ENCODE measurements around the gene HEY2. TPM values are rescaled to one million over a fixed set of nuclear protein-coding genes. Genes with fewer than 3 reads are reported as not detected.
A peak's percentile ranks its signal among the peaks of the same experiment; 100 is the strongest.

Gene HEY2
- total and polyA plus RNA-seq, 2 of the 8 experiments (the other 6 are each of a cell fraction or from before 2014, with no cell fraction given) = 9.1 to 16.2 TPM

DNA sequence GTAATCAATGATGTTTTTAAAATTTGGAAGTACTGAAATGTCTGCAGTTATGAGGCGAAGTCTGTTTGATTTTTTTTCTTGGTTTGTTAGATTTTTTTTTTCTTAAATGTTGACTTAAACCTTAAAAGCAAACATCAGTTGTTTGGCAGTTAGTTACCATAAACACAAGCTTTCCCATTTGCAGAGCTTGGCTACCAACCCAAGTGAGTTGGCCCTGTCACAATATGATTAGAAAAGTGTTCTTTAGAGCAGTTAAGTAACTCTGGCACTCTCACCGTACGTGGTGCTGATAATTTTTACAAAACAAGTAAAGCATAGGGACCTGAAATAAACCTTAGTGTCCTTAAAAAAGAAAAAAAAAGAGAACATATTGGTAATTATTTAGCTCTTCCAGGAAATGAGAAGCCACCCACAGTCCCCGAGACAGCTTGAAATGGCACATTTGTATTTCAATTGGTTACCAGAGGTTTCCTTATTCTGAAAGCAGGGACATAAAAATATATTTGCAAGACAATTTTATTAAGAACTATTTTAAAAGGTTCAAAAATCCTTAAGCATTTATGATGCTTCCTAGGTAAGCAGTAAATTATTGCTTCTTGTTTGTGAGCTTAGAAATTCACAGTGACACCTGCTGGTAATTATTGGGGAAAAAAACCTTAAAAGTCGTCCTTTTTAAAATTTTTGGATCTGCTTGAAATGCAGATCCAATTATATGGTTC lies 3.9 kb downstream of the HEY2 start:
- H4K91ac ChIP-seq (replicated peaks; ENCODE audit: insufficient read length, low read length) = no peak overlapping the region
- POLR2A ChIA-PET (ENCODE audit: partially characterized antibody) = interaction anchor here (1.0 to 1.1 kb wide), 3 partner anchors 27 to 78 kb away, joined by 3 to 4 read pairs (median 3); no protein-coding TSS in a partner anchor
- peaks cover 0 to 10% (median 8%) of the 10 kb centered on the region in 4 experiments; a peak in 6 of 7 replicates for H3K27me3 ChIP-seq (replicated peaks in 1 of 4; ENCODE audit: control insufficient read depth in 3 of 4, extremely low read depth in 1 of 4, insufficient read depth in 3 of 4, low read length in 3 of 4)
- H3K4me1 ChIP-seq (replicated peaks in 1 of 4; ENCODE audit: control insufficient read depth in 3 of 4, insufficient read depth in 4 of 4, low read length in 3 of 4) = peaks cover 0 to 14% (median 2%) of the 10 kb centered on the region in 4 experiments; a peak in 4 of 7 replicates
- CTCF ChIA-PET (ENCODE audit: partially characterized antibody) = interaction anchor here (0.6 to 9.4 kb wide), 18 partner anchors 10 to 1626 kb away, joined by 3 to 158 read pairs (median 4); partner anchors contain the start of genes HDDC2 and TRMT11
- peaks cover 0 to 18% (median 4%) of the 10 kb centered on the region in 4 experiments; a peak in 3 of 8 replicates for H3K36me3 ChIP-seq (ENCODE audit: control insufficient read depth in 2 of 4, insufficient read depth in 4 of 4, low read length in 3 of 4)
- no peak overlapping the region for H2BK5ac ChIP-seq (ENCODE audit: low read depth, low read length)
- no peak overlapping the region for H2AK5ac ChIP-seq (ENCODE audit: low read depth, low read length)
- H3K14ac ChIP-seq (ENCODE audit: insufficient read length) = no peak overlapping the region
- 0 out of 4 replicates have a peak overlapping the region, but pooled peaks of 1 of the 2 experiments have one; percentile 15 for H3K4me2 ChIP-seq (ENCODE audit: insufficient read depth in 1 of 2, low read depth in 2 of 2, low read length in 2 of 2)
- H3K79me1 ChIP-seq (ENCODE audit: low read depth, low read length) = peaks cover 4% of the 10 kb centered on the region; the same call in 1 of the 2 replicates
- H3K9me3 ChIP-seq (ENCODE audit: insufficient read depth in 2 of 2, low read depth in 1 of 2, low read length in 1 of 2) = no peaks in the 10 kb centered on the region
- no peak overlapping the region for H2BK12ac ChIP-seq (ENCODE audit: low read depth, low read length)
- no peak overlapping the region for H4K8ac ChIP-seq (ENCODE audit: extremely low read depth, insufficient read depth, low read length)
- 39% methylated on average over 5 of the region's 5 CpGs; no CpG with 5 or more reads in 1 of the 2 experiments for WGBS, 2 experiments (ENCODE audit: extremely low coverage in 1 of 2, insufficient coverage in 1 of 2, insufficient read length in 1 of 2, insufficient replicate concordance in 2 of 2, low coverage in 1 of 2, low lambda C conversion rate in 2 of 2, missing lambda C conversion rate in 1 of 2)
- TF ChIP-seq RAD21 (IDR thresholded peaks at IDR 0.05 in 1 of 2, conservative IDR thresholded peaks at IDR 0.05 in 1 of 2; ENCODE audit: low read depth in 2 of 2, low read length in 2 of 2) (peak in 1 of 2 experiments; percentile 15; a peak in 2 of 4 replicates), JUN (IDR thresholded peaks at IDR 0.05; ENCODE audit: low read depth, low read length) (no peak)
- TF ChIP-seq, protein P1, sequence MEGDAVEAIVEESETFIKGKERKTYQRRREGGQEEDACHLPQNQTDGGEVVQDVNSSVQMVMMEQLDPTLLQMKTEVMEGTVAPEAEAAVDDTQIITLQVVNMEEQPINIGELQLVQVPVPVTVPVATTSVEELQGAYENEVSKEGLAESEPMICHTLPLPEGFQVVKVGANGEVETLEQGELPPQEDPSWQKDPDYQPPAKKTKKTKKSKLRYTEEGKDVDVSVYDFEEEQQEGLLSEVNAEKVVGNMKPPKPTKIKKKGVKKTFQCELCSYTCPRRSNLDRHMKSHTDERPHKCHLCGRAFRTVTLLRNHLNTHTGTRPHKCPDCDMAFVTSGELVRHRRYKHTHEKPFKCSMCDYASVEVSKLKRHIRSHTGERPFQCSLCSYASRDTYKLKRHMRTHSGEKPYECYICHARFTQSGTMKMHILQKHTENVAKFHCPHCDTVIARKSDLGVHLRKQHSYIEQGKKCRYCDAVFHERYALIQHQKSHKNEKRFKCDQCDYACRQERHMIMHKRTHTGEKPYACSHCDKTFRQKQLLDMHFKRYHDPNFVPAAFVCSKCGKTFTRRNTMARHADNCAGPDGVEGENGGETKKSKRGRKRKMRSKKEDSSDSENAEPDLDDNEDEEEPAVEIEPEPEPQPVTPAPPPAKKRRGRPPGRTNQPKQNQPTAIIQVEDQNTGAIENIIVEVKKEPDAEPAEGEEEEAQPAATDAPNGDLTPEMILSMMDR (IDR thresholded peaks at IDR 0.05; ENCODE audit: control extremely low read depth in 1 of 3, insufficient read depth in 1 of 3, low read depth in 1 of 3, low read length in 3 of 3) = peak in 1 of 3 experiments; percentile 34; a peak in 1 of 4 replicates
- no peak overlapping the region for H4K5ac ChIP-seq (ENCODE audit: insufficient read length, low read depth, low read length)
- H3K23ac ChIP-seq (ENCODE audit: insufficient read length) = no peak overlapping the region
- FAIRE-seq (no peak), DNase-seq (ENCODE audit: low read depth in 1 of 2, low spot score in 2 of 2) (no peak)
- peaks cover 2 to 5% of the 10 kb centered on the region in 2 experiments for H4K20me1 ChIP-seq (replicated peaks in 1 of 2; ENCODE audit: control insufficient read depth in 1 of 2, insufficient read depth in 2 of 2, low read length in 2 of 2)
- H3K9ac ChIP-seq (replicated peaks in 1 of 4; ENCODE audit: extremely low read depth in 1 of 4, low read depth in 3 of 4, low read length in 3 of 4) = no peak overlapping the region
- no peak overlapping the region for H2BK20ac ChIP-seq (ENCODE audit: low read length)
- H3K4me3 ChIP-seq (ENCODE audit: extremely low read depth in 1 of 4, insufficient read depth in 2 of 4, low read depth in 3 of 4, low read length in 4 of 4) = peak overlapping the region in 1 of 4 experiments; percentile 30; a peak in 1 of 8 replicates
- H3K18ac ChIP-seq (ENCODE audit: extremely low read depth, low read length) = no peak overlapping the region
- H3K27ac ChIP-seq (ENCODE audit: low read depth, low read length) = no peak overlapping the region
- no peak overlapping the region for H2BK120ac ChIP-seq (replicated peaks; ENCODE audit: low read depth, low read length)
- peaks cover 15% of the 10 kb centered on the region for H3K23me2 ChIP-seq (ENCODE audit: low read depth, low read length)
- H2AFZ ChIP-seq (ENCODE audit: low read length) = no peak overlapping the region
- H2BK15ac ChIP-seq (ENCODE audit: low read length) = no peak overlapping the region
- peaks cover 0 to 21% of the 10 kb centered on the region in 2 experiments; a peak in 3 of 4 replicates for H3K79me2 ChIP-seq (ENCODE audit: control insufficient read depth in 1 of 2, insufficient read depth in 2 of 2, low read length in 2 of 2)
- H3K56ac ChIP-seq (replicated peaks; ENCODE audit: insufficient read length, low read depth, low read length) = no peak overlapping the region
- H3K4ac ChIP-seq (replicated peaks; ENCODE audit: insufficient read length, low read depth, low read length) = no peak overlapping the region

Measured in H1 (cell line).